GM13976 (cell line): ENCODE results near the gene RASGRP4.
"Not testable (repeated sequence)": the region's sequence is repeated elsewhere in the genome, so short reads cannot be mapped to it uniquely, and the experiment has no call there.

ENCODE experiments used
- DNase-seq: peaks from one replicate; pipeline ENCODE4 v3.0.0; 2012; ENCODE audit warnings: low spot score
- CTCF ChIP-seq: IDR thresholded peaks from 2 replicates; pipeline ENCODE4 v1.5.1; 2012; ENCODE audit warnings: borderline replicate concordance, mild to moderate bottlenecking; ENCODE audit not compliant: insufficient read depth; ENCODE audit errors: extremely low read depth, missing control alignments, control extremely low read depth
- in situ Hi-C: fragments of 300-500 bp; cut with MboI; formaldehyde crosslinking; loops from one replicate; pipeline ENCODE4 v1.12.0; 2022; ENCODE audit warnings: low sequenced_read_pairs, mixed read lengths, inconsistent platforms; ENCODE audit not compliant: unreplicated experiment

RASGRP4 gene

GRCh38 chr19:38430931-38431330, 4.9 kb upstream of the RASGRP4 start:
- no peak for DNase-seq
- no peak for TF ChIP-seq CTCF
- in situ Hi-C loops, result no loop called here

GRCh38 chr19:38429811-38430156, 3.8 kb upstream of the RASGRP4 start:
- in situ Hi-C loops, result no loop called here
- no peak for TF ChIP-seq CTCF
- no peak for DNase-seq

- DNase-seq, result no peak
- TF ChIP-seq CTCF, result no peak
- in situ Hi-C loops, result no loop called here
Measured at GRCh38 chr19:38429055-38429810, 3.2 kb upstream of the RASGRP4 start.

- in situ Hi-C loops, result not testable (repeated sequence)
- peak; percentile 68 for DNase-seq
Measured at GRCh38 chr19:38427035-38427677, 1.1 kb upstream of the RASGRP4 start.

- no peak for TF ChIP-seq CTCF
- DNase-seq, result no peak
- in situ Hi-C loops, result no loop called here
Measured at GRCh38 chr19:38425222-38425809, 703 bp downstream of the RASGRP4 start.

- in situ Hi-C loops, result loop anchor here (25.0 kb wide), 1 partner anchor 213 kb away; the partner anchor contains the start of gene ACTN4
- DNase-seq, result no peak
- TF ChIP-seq CTCF, result no peak
Measured at GRCh38 chr19:38424272-38424671, 1.7 kb downstream of the RASGRP4 start.

GRCh38 chr19:38422438-38422837, 3.6 kb downstream of the RASGRP4 start:
- TF ChIP-seq CTCF, result no peak
- in situ Hi-C loops, result loop anchor here (25.0 kb wide), 1 partner anchor 215 kb away; the partner anchor contains the start of gene ACTN4
- DNase-seq, result no peak
